OCI-LY3 (cell line): Measurements from ENCODE around the gene PNN.

Source experiments
- H2AFZ ChIP-seq: fragments of 200-600, 300-600 bp; shearing (Covaris generic); 2 replicates; pipeline ENCODE4 v1.6.0; 2014; ENCODE audit warnings: antibody characterized with exemption, low read depth, low read length
- H3K27ac ChIP-seq: fragments of 200-600, 300-600 bp; sonication (generic); 2 replicates; pipeline ENCODE4 v1.5.1; 2014; ENCODE audit warnings: mild to moderate bottlenecking, low read length, moderate library complexity, mixed read lengths
- H3K27me3 ChIP-seq: fragments of 200-600, 300-600 bp; sonication (generic); 2 replicates; pipeline ENCODE4 v1.6.1; 2014; ENCODE audit warnings: low read depth, low read length, mixed read lengths
- H3K36me3 ChIP-seq: fragments of 200-600, 300-600 bp; sonication (generic); replicated peaks from 2 replicates; pipeline ENCODE3; 2014; ENCODE audit warnings: low read depth, low read length, mixed read lengths
- H3K4me1 ChIP-seq: fragments of 300-600, 200-600 bp; sonication (generic); 2 replicates; pipeline ENCODE4 v1.6.1; 2014; ENCODE audit warnings: low read length, mixed read lengths
- H3K4me2 ChIP-seq: fragments of 200-600, 300-600 bp; sonication (generic); 2 replicates; pipeline ENCODE4 v1.6.1; 2014; ENCODE audit warnings: low read length, mixed read lengths
- H3K4me3 ChIP-seq: fragments of 300-600, 200-600 bp; sonication (generic); 2 replicates; pipeline ENCODE4 v1.5.1; 2014; ENCODE audit warnings: antibody characterized with exemption, mild to moderate bottlenecking, low read length, moderate library complexity
- H3K79me2 ChIP-seq: fragments of 300-600, 200-600 bp; shearing (Covaris generic); 2 replicates; pipeline ENCODE4 v1.6.1; 2014; ENCODE audit warnings: mild to moderate bottlenecking, low read length, mixed read lengths
- H3K9ac ChIP-seq: fragments of 300-600, 200-600 bp; shearing (Covaris generic); 2 replicates; pipeline ENCODE4 v1.6.0; 2014; ENCODE audit warnings: mild to moderate bottlenecking, low read length, moderate library complexity
- H3K9me3 ChIP-seq: fragments of 200-600, 300-600 bp; shearing (Covaris generic); 2 replicates; pipeline ENCODE4 v1.6.1; 2014; ENCODE audit warnings: low read length, mixed read lengths; ENCODE audit not compliant: insufficient read depth
- H4K20me1 ChIP-seq: fragments of 200-600, 300-600 bp; sonication (generic); 2 replicates; pipeline ENCODE4 v1.6.1; 2016; ENCODE audit warnings: low read length, mixed read lengths; ENCODE audit not compliant: insufficient read depth
- CTCF ChIP-seq: fragments of 200-600, 300-600 bp; sonication (generic); IDR thresholded peaks from 2 replicates; pipeline ENCODE4 v1.5.1; 2014; ENCODE audit warnings: antibody characterized with exemption, low read length, low read depth
- EZH2phosphoT487 ChIP-seq: fragments of 200-600 bp; shearing (Covaris generic); IDR thresholded peaks from 2 replicates; pipeline ENCODE4 v1.6.1; 2018; ENCODE audit warnings: antibody characterized with exemption, mixed run types, low read depth

Gene PNN

GRCh38 chr14:39175445-39176262, 600 bp downstream of the PNN start:
- peak overlapping the region; percentile 68 for H3K4me2 ChIP-seq
- peak overlapping the region; percentile 84 for H3K9ac ChIP-seq
- H3K79me2 ChIP-seq, result peaks cover 43% of the 10 kb centered on the region
- H3K9me3 ChIP-seq, result no peaks in the 10 kb centered on the region
- H2AFZ ChIP-seq, result no peak overlapping the region
- peak overlapping the region; percentile 68 for H3K27ac ChIP-seq
- H3K27me3 ChIP-seq, result no peaks in the 10 kb centered on the region
- peaks cover 21% of the 10 kb centered on the region for H3K4me1 ChIP-seq
- H3K4me3 ChIP-seq, result peak overlapping the region; percentile 87
- H4K20me1 ChIP-seq, result no peaks in the 10 kb centered on the region
- H3K36me3 ChIP-seq, result peaks cover 42% of the 10 kb centered on the region
- TF ChIP-seq EZH2phosphoT487 (no peak), CTCF (no peak)

GRCh38 chr14:39176263-39177167, 1.5 kb downstream of the PNN start:
- Histone ChIP-seq H3K9ac (peak overlapping the region; percentile 84), H3K27me3 (no peaks in the 10 kb centered on the region), H3K9me3 (no peaks in the 10 kb centered on the region), H3K27ac (peak overlapping the region; percentile 68), H4K20me1 (peaks cover 4% of the 10 kb centered on the region; the same call in 1 of the 2 replicates), H3K4me1 (peaks cover 14% of the 10 kb centered on the region), H3K4me3 (peak overlapping the region; percentile 87), H3K4me2 (peak overlapping the region; percentile 68), H3K79me2 (peaks cover 52% of the 10 kb centered on the region), H2AFZ (no peak overlapping the region), H3K36me3 (peaks cover 51% of the 10 kb centered on the region)
- TF ChIP-seq CTCF (no peak), EZH2phosphoT487 (no peak)

GRCh38 chr14:39177168-39177545, 2.1 kb downstream of the PNN start:
- Histone ChIP-seq H3K27me3 (no peaks in the 10 kb centered on the region), H3K4me1 (peaks cover 14% of the 10 kb centered on the region), H3K4me2 (no peak overlapping the region), H3K27ac (no peak overlapping the region), H3K9me3 (no peaks in the 10 kb centered on the region), H2AFZ (no peak overlapping the region), H4K20me1 (peaks cover 4% of the 10 kb centered on the region; the same call in 1 of the 2 replicates), H3K4me3 (no peak overlapping the region), H3K9ac (no peak overlapping the region), H3K79me2 (peaks cover 55% of the 10 kb centered on the region), H3K36me3 (peaks cover 55% of the 10 kb centered on the region)
- TF ChIP-seq CTCF (no peak), EZH2phosphoT487 (no peak)

- Histone ChIP-seq H3K4me2 (no peak overlapping the region), H2AFZ (no peak overlapping the region), H3K27me3 (no peaks in the 10 kb centered on the region), H4K20me1 (peaks cover 4% of the 10 kb centered on the region; the same call in 1 of the 2 replicates), H3K36me3 (peaks cover 68% of the 10 kb centered on the region), H3K9ac (no peak overlapping the region), H3K9me3 (no peaks in the 10 kb centered on the region), H3K79me2 (peaks cover 55% of the 10 kb centered on the region), H3K4me3 (no peak overlapping the region), H3K27ac (no peak overlapping the region), H3K4me1 (peaks cover 9% of the 10 kb centered on the region)
- TF ChIP-seq CTCF (no peak), EZH2phosphoT487 (no peak)
These were observed 4.0 kb downstream of the PNN start for GRCh38 chr14:39179042-39179441.
